Tongue (tissue), 2 donors: ENCODE measurements around the gene FXYD1. TPM values are rescaled to one million over a fixed set of nuclear protein-coding genes. Genes with fewer than 3 reads are reported as not detected.
"Not testable (repeated sequence)": the region's sequence is repeated elsewhere in the genome, so short reads cannot be mapped to it uniquely, and the experiment has no call there.

Source experiments
- DNase-seq: peaks from one replicate; pipeline ENCODE4 v3.0.0-alpha.2; 2015
- total RNA-seq: library from RNA; depleted of rRNA; stranded (reverse); fragments of >200 nt; gene quantifications from one replicate; pipeline ENCODE4 v1.2.3, GENCODE V29; 2014

Gene FXYD1
- total RNA-seq, 1 donor from 2014 or later = 44.2 TPM

GRCh38 chr19:35125270-35125717 lies 13.3 kb upstream of the FXYD1 start:
- DNase-seq = no peak

GRCh38 chr19:35125749-35126623 lies 12.6 kb upstream of the FXYD1 start:
- no peak for DNase-seq

- peak; percentile 43 for DNase-seq
These were observed 12.0 kb upstream of the FXYD1 start for GRCh38 chr19:35126624-35126959.

- DNase-seq = no peak
These were observed 10.8 kb upstream of the FXYD1 start for GRCh38 chr19:35127871-35128270.

GRCh38 chr19:35128398-35129057 lies 10.1 kb upstream of the FXYD1 start:
- no peak for DNase-seq

- not testable (repeated sequence) for DNase-seq
These were observed 8.8 kb upstream of the FXYD1 start for GRCh38 chr19:35129724-35130274.

GRCh38 chr19:35130761-35131720 lies 7.6 kb upstream of the FXYD1 start:
- DNase-seq = no peak

GRCh38 chr19:35132254-35132653 lies 6.4 kb upstream of the FXYD1 start:
- no peak for DNase-seq

GRCh38 chr19:35133826-35134225 lies 4.8 kb upstream of the FXYD1 start:
- no peak for DNase-seq

- peak; percentile 53 for DNase-seq
These were observed 3.9 kb upstream of the FXYD1 start, which contains the start of gene LGI4 for GRCh38 chr19:35134601-35135242. Gene LGI4, minus strand, starts transcription at chr19:35135059. Its CDS starts 379 bp downstream, at chr19:35134680.

GRCh38 chr19:35135389-35135909 lies 3.2 kb upstream of the FXYD1 start:
- peak; percentile 94 for DNase-seq

GRCh38 chr19:35136231-35136630 lies 2.4 kb upstream of the FXYD1 start:
- no peak for DNase-seq

GRCh38 chr19:35136977-35137702 lies 1.5 kb upstream of the FXYD1 start:
- no peak for DNase-seq

GRCh38 chr19:35140207-35140961 lies 1.8 kb downstream of the FXYD1 start:
- DNase-seq = no peak

GRCh38 chr19:35140962-35141836 lies 2.6 kb downstream of the FXYD1 start:
- DNase-seq = peak; percentile 90

GRCh38 chr19:35141837-35142605 lies 3.4 kb downstream of the FXYD1 start:
- no peak for DNase-seq

GRCh38 chr19:35142606-35143230 lies 4.1 kb downstream of the FXYD1 start:
- peak; percentile 73 for DNase-seq
